ENCODE results near the gene PDE4D. TPM values are rescaled to one million over a fixed set of nuclear protein-coding genes. Genes with fewer than 3 reads are reported as not detected.

PDE4D gene
- total and polyA plus RNA-seq, 2 of the 4 experiments (the other 2 are of a cell fraction), result 1.4 to 7.9 TPM

DNA sequence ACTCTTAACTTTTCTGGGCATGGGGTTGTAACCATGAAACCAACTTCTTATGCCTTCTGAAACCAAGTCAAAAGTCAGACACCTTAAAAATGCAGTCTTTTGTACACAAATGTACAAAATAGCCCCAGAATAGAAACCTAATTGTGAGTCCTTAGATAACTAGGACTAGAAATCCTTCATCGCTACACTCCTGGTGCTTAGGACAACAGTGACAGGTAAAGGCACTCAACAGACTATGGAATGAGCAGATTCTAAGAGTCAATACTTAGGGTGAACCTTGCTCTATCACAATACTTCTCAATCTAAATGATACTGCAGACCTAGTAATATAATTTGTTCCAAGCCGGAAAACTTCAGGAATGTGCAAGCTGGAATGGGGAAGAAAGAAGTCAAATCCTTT, 163.7 kb downstream of the PDE4D start:
- BruUV-seq (replicated peaks), result no TSS peak
- DNase-seq, result no peak
- Histone ChIP-seq H3K18ac (ENCODE audit: low read depth, low read length) (no peak overlapping the region), H3K27me3 (ENCODE audit: control insufficient read depth, insufficient read depth, low read length) (no peaks in the 10 kb centered on the region), H3K9me3 (ENCODE audit: control insufficient read depth, insufficient read depth, low read length) (no peaks in the 10 kb centered on the region), H3K9me1 (ENCODE audit: insufficient read depth, low read length) (no peaks in the 10 kb centered on the region), H3K4me1 (ENCODE audit: control insufficient read depth, insufficient read depth, low read length) (no peaks in the 10 kb centered on the region), H3K56ac (ENCODE audit: extremely low read depth, insufficient read depth, low read length) (no peak overlapping the region), H3K4me2 (ENCODE audit: low read depth, low read length) (no peak overlapping the region), H3K14ac (replicated peaks; ENCODE audit: low read depth, low read length) (no peak overlapping the region), H3K79me1 (ENCODE audit: low read depth in 1 of 2, low read length in 2 of 2) (no peaks in the 10 kb centered on the region), H2AK5ac (ENCODE audit: low read depth, low read length) (no peak overlapping the region), H3K4ac (ENCODE audit: low read depth, low read length) (no peak overlapping the region), H4K8ac (ENCODE audit: low read depth in 2 of 2, low read length in 2 of 2) (no peak overlapping the region), H2BK120ac (ENCODE audit: low read depth, low read length) (no peak overlapping the region), H4K20me1 (ENCODE audit: insufficient read depth, low read length) (no peaks in the 10 kb centered on the region), H4K5ac (ENCODE audit: low read depth, low read length) (no peak overlapping the region), H3K4me3 (ENCODE audit: insufficient read depth, low read depth, low read length) (no peak overlapping the region), H2BK20ac (ENCODE audit: low read depth, low read length) (no peak overlapping the region), H2BK15ac (ENCODE audit: low read depth, low read length) (no peak overlapping the region), H2AK9ac (replicated peaks; ENCODE audit: low read depth, low read length, poor library complexity) (no peak overlapping the region), H4K91ac (ENCODE audit: insufficient read depth, low read depth, low read length) (no peak overlapping the region), H3K9ac (ENCODE audit: low read depth, low read length) (no peak overlapping the region), H2BK5ac (ENCODE audit: low read depth, low read length, poor library complexity, severe bottlenecking) (no peak overlapping the region), H2AFZ (replicated peaks; ENCODE audit: low read length, poor library complexity) (no peak overlapping the region), H3K36me3 (ENCODE audit: control insufficient read depth, insufficient read depth, low read length) (no peaks in the 10 kb centered on the region), H3K23ac (ENCODE audit: low read depth, low read length) (no peak overlapping the region), H3K27ac (ENCODE audit: insufficient read depth, low read length) (no peak overlapping the region)
- CTCF ChIA-PET, result no interaction called here
- ATAC-seq (ENCODE audit: low read depth), result no peak
- WGBS, 2 experiments (ENCODE audit: extremely low coverage in 2 of 2, insufficient read length in 1 of 2), result no CpG with 5 or more reads among the region's 2 CpGs
- dilution Hi-C loops (cut with HindIII; ENCODE audit: low sequenced_read_pairs, unreplicated experiment) (no loop called here), in situ Hi-C loops (cut with MboI; ENCODE audit: low sequenced_read_pairs) (no loop called here), intact Hi-C loops (cut with micrococcal nuclease) (no loop called here)
- TF ChIP-seq MXI1 (IDR thresholded peaks at IDR 0.05; ENCODE audit: borderline replicate concordance, low read depth, low read length) (no peak), CHD1 (IDR thresholded peaks at IDR 0.05; ENCODE audit: low read depth, low read length) (no peak), RFX5 (IDR thresholded peaks at IDR 0.05; ENCODE audit: low read depth, low read length) (no peak), POLR2A (IDR thresholded peaks at IDR 0.05; ENCODE audit: low read depth, low read length) (no peak), SMC3 (IDR thresholded peaks at IDR 0.05; ENCODE audit: low read depth, low read length) (no peak), MAFK (IDR thresholded peaks at IDR 0.05; ENCODE audit: low read depth, low read length) (no peak), RAD21 (IDR thresholded peaks at IDR 0.05; ENCODE audit: low read length) (no peak), RCOR1 (IDR thresholded peaks at IDR 0.05; ENCODE audit: insufficient replicate concordance, low read length) (no peak), NFE2L2 (IDR thresholded peaks at IDR 0.05; ENCODE audit: low read depth, low read length) (no peak), BHLHE40 (IDR thresholded peaks at IDR 0.05; ENCODE audit: low read depth, low read length) (no peak), CEBPB (IDR thresholded peaks at IDR 0.05; ENCODE audit: low read depth, low read length) (no peak), MAZ (IDR thresholded peaks at IDR 0.05; ENCODE audit: borderline replicate concordance, low read depth, low read length) (no peak), FOS (IDR thresholded peaks at IDR 0.05; ENCODE audit: low read depth, low read length) (no peak)
- TF ChIP-seq, protein P1, sequence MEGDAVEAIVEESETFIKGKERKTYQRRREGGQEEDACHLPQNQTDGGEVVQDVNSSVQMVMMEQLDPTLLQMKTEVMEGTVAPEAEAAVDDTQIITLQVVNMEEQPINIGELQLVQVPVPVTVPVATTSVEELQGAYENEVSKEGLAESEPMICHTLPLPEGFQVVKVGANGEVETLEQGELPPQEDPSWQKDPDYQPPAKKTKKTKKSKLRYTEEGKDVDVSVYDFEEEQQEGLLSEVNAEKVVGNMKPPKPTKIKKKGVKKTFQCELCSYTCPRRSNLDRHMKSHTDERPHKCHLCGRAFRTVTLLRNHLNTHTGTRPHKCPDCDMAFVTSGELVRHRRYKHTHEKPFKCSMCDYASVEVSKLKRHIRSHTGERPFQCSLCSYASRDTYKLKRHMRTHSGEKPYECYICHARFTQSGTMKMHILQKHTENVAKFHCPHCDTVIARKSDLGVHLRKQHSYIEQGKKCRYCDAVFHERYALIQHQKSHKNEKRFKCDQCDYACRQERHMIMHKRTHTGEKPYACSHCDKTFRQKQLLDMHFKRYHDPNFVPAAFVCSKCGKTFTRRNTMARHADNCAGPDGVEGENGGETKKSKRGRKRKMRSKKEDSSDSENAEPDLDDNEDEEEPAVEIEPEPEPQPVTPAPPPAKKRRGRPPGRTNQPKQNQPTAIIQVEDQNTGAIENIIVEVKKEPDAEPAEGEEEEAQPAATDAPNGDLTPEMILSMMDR (conservative IDR thresholded peaks at IDR 0.05; ENCODE audit: low read depth, low read length), result no peak
- TF ChIP-seq, protein P2, sequence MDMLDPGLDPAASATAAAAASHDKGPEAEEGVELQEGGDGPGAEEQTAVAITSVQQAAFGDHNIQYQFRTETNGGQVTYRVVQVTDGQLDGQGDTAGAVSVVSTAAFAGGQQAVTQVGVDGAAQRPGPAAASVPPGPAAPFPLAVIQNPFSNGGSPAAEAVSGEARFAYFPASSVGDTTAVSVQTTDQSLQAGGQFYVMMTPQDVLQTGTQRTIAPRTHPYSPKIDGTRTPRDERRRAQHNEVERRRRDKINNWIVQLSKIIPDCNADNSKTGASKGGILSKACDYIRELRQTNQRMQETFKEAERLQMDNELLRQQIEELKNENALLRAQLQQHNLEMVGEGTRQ (IDR thresholded peaks at IDR 0.05; ENCODE audit: low read depth, low read length), result no peak
- TF ChIP-seq, protein P3, sequence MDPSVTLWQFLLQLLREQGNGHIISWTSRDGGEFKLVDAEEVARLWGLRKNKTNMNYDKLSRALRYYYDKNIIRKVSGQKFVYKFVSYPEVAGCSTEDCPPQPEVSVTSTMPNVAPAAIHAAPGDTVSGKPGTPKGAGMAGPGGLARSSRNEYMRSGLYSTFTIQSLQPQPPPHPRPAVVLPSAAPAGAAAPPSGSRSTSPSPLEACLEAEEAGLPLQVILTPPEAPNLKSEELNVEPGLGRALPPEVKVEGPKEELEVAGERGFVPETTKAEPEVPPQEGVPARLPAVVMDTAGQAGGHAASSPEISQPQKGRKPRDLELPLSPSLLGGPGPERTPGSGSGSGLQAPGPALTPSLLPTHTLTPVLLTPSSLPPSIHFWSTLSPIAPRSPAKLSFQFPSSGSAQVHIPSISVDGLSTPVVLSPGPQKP (IDR thresholded peaks at IDR 0.05; ENCODE audit: borderline replicate concordance, low read depth, low read length), result no peak
- POLR2A ChIA-PET (ENCODE audit: unreplicated experiment), result no interaction called here

Measured in IMR-90 (cell line).